Astrocyte (in vitro differentiated cells and primary cell): Measurements from ENCODE around the gene CPLX3. TPM values are rescaled to one million over a fixed set of nuclear protein-coding genes. Genes with fewer than 3 reads are reported as not detected.

Experiments
- DNase-seq: peaks from one replicate; pipeline ENCODE4 v3.0.0-alpha.2; 2010; ENCODE audit warnings: low read depth
- FAIRE-seq: peaks from 2 replicates; lab custom pipeline; 2011; peaks lifted over from hg19 to GRCh38; lab: Jason Lieb, UNC
- H2AFZ ChIP-seq: 2 replicates; pipeline ENCODE4 v1.6.0; 2012; ENCODE audit warnings: low read depth, low read length, inconsistent platforms
- H3K27ac ChIP-seq: 2 replicates; pipeline ENCODE4 v1.5.1; 2011; ENCODE audit warnings: low read depth, low read length, inconsistent platforms
- H3K27me3 ChIP-seq: 2 replicates; pipeline ENCODE4 v1.6.0; 2011; ENCODE audit warnings: low read length, inconsistent platforms; ENCODE audit not compliant: insufficient read depth
- H3K36me3 ChIP-seq: 2 replicates; pipeline ENCODE4 v1.5.1; 2011; ENCODE audit warnings: low read length, inconsistent platforms; ENCODE audit not compliant: insufficient read depth
- H3K4me1 ChIP-seq: 2 replicates; pipeline ENCODE4 v1.5.1; 2011; ENCODE audit warnings: low read length, inconsistent platforms; ENCODE audit not compliant: insufficient read depth
- H3K4me2 ChIP-seq: 2 replicates; pipeline ENCODE4 v1.6.0; 2012; ENCODE audit warnings: low read length, inconsistent platforms
- H3K4me3 ChIP-seq: 2 replicates; pipeline ENCODE4 v1.5.1; 2011; ENCODE audit warnings: low read depth, mild to moderate bottlenecking, low read length, inconsistent platforms; ENCODE audit not compliant: insufficient read depth
- H3K79me2 ChIP-seq: 2 replicates; pipeline ENCODE4 v1.6.0; 2012; ENCODE audit warnings: mild to moderate bottlenecking, low read length, inconsistent platforms; ENCODE audit not compliant: insufficient read depth
- H3K9ac ChIP-seq: 2 replicates; pipeline ENCODE4 v1.6.0; 2012; ENCODE audit warnings: mild to moderate bottlenecking, low read length, inconsistent platforms
- H3K9me3 ChIP-seq: 2 replicates; pipeline ENCODE4 v1.5.1; 2012; ENCODE audit warnings: low read depth, mild to moderate bottlenecking, low read length, inconsistent platforms; ENCODE audit not compliant: insufficient read depth
- H4K20me1 ChIP-seq: 2 replicates; pipeline ENCODE4 v1.6.0; 2012; ENCODE audit warnings: low read length, inconsistent platforms; ENCODE audit not compliant: insufficient read depth
- H3K27ac Mint-ChIP-seq: one replicate; pipeline ENCODE4 v1.8.0; 2021; ENCODE audit warnings: mild to moderate bottlenecking, mixed read lengths; ENCODE audit not compliant: unreplicated experiment
- H3K27me3 Mint-ChIP-seq: one replicate; pipeline ENCODE4 v1.8.0; 2021; ENCODE audit warnings: low read depth, mixed read lengths; ENCODE audit not compliant: unreplicated experiment
- H3K36me3 Mint-ChIP-seq: one replicate; pipeline ENCODE4 v1.8.0; 2021; ENCODE audit warnings: low read depth, mixed read lengths; ENCODE audit not compliant: unreplicated experiment
- H3K4me1 Mint-ChIP-seq: one replicate; pipeline ENCODE4 v1.8.0; 2021; ENCODE audit warnings: low read depth, mixed read lengths; ENCODE audit not compliant: unreplicated experiment
- H3K4me3 Mint-ChIP-seq: one replicate; pipeline ENCODE4 v1.8.0; 2021; ENCODE audit warnings: mild to moderate bottlenecking, moderate library complexity, mixed read lengths; ENCODE audit not compliant: unreplicated experiment
- H3K9me3 Mint-ChIP-seq: one replicate; pipeline ENCODE4 v1.8.0; 2021; ENCODE audit warnings: mild to moderate bottlenecking, mixed read lengths; ENCODE audit not compliant: unreplicated experiment
- CTCF ChIP-seq: IDR thresholded peaks from 2 replicates; pipeline ENCODE4 v1.5.1; 2011; ENCODE audit warnings: low read depth, mild to moderate bottlenecking, inconsistent platforms, low read length, moderate library complexity; ENCODE audit not compliant: insufficient read depth
- EZH2 ChIP-seq: IDR thresholded peaks from 2 replicates; pipeline ENCODE4 v1.6.1; 2012; ENCODE audit warnings: mild to moderate bottlenecking, low read length, inconsistent platforms; ENCODE audit not compliant: insufficient read depth
- total RNA-seq: library from RNA; stranded (reverse); gene quantifications from 2 replicates; pipeline ENCODE4 v1.2.1, GENCODE V29; 2021

Gene CPLX3
- total RNA-seq, 1 donor from 2014 or later = not detected

DNA sequence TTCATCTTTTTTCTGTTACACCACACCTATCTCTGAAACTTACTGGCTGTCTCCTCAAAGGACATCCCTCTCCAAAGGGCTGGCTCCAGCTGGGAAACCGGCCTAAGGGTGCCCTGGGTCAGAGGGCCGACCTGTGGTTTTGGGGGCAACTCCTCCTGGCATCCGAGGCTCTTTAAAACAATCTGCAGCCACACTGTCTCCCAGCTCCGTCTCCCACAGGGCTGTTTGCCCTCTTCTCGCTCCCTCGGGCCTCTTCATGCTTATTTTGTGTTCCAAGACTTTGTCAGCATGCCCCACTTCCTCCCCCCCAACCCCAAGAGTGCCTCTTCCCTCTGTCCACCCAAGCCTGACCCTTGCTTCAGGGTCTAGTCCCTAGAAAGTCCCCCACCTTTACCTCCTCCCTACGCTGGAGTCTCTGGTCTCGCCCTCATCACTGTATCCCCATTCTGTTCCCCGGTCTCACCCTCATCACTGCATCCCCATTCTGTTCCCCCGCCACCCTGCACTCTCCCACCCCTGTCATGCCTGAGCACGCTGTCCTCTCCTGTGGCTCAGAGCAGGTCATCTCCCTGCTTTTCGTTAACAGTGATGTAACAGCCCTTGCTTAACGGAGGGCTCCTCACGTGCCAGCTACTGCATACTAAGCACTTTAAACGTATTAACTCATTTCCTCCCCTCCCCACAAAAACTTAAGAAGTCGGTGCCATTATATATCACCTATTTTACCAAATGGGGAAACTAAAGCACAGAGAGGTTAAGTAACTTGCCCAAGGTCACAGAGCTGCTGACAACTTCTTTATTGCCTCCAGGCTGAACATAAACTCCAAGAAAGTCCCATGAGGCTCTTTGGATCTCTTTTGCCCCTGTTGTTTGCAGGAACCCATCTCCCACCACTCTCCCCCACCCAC lies 45.6 kb upstream of the CPLX3 start:
- H3K4me2 ChIP-seq = peak overlapping the region; percentile 100
- Mint-ChIP-seq H3K27ac (peak overlapping the region; percentile 81), H3K4me3 (peak overlapping the region; percentile 86), H3K36me3 (no peaks in the 10 kb centered on the region), H3K9me3 (no peaks in the 10 kb centered on the region), H3K27me3 (peaks cover 3% of the 10 kb centered on the region), H3K4me1 (peaks cover 27% of the 10 kb centered on the region)
- H2AFZ ChIP-seq = peak overlapping the region; percentile 92
- no peaks in the 10 kb centered on the region for H3K27me3 ChIP-seq
- H4K20me1 ChIP-seq = peaks cover 33% of the 10 kb centered on the region
- peak overlapping the region; percentile 65 for H3K4me3 ChIP-seq
- H3K27ac ChIP-seq = no peak overlapping the region
- H3K36me3 ChIP-seq = no peaks in the 10 kb centered on the region
- no peak for FAIRE-seq
- peak overlapping the region; percentile 73 for H3K9ac ChIP-seq
- no peaks in the 10 kb centered on the region for H3K9me3 ChIP-seq
- H3K79me2 ChIP-seq = peaks cover 34% of the 10 kb centered on the region
- TF ChIP-seq CTCF (no peak), EZH2 (no peak)
- no peak for DNase-seq
- peaks cover 27% of the 10 kb centered on the region for H3K4me1 ChIP-seq

GRCh38 chr15:74781431-74782258 lies 44.8 kb upstream of the CPLX3 start, which contains the start of gene CSK:
TSS of gene CSK (plus strand) at chr15:74782080. CDS start at chr15:74798298, 16,218 bp downstream.
- Mint-ChIP-seq H3K27ac (peak within 1 kb of the TSS; percentile 81), H3K36me3 (no peaks in the 10 kb centered on the region), H3K4me1 (peaks cover 27% of the 10 kb centered on the region), H3K9me3 (no peaks in the 10 kb centered on the region), H3K4me3 (peak within 1 kb of the TSS; percentile 90), H3K27me3 (peaks cover 3% of the 10 kb centered on the region)
- FAIRE-seq (no peak), DNase-seq (no peak)
- peak within 1 kb of the TSS; percentile 37 for H3K27ac ChIP-seq
- peaks cover 43% of the 10 kb centered on the region for H3K79me2 ChIP-seq
- H3K36me3 ChIP-seq = no peaks in the 10 kb centered on the region
- H3K4me3 ChIP-seq = peak within 1 kb of the TSS; percentile 74
- peak within 1 kb of the TSS; percentile 100 for H3K4me2 ChIP-seq
- peaks cover 42% of the 10 kb centered on the region for H4K20me1 ChIP-seq
- peak within 1 kb of the TSS; percentile 92 for H2AFZ ChIP-seq
- peak within 1 kb of the TSS; percentile 84 for H3K9ac ChIP-seq
- no peaks in the 10 kb centered on the region for H3K27me3 ChIP-seq
- H3K9me3 ChIP-seq = no peaks in the 10 kb centered on the region
- TF ChIP-seq CTCF (peak; percentile 6), EZH2 (no peak)
- peaks cover 29% of the 10 kb centered on the region for H3K4me1 ChIP-seq
